ENCODE results near the gene CD34.

The CD34 gene

GRCh38 chr1:207901041-207901653 lies 9.8 kb downstream of the CD34 start:
- TF ChIP-seq MAX (IDR thresholded peaks at IDR 0.05; ENCODE audit: low read depth, low read length) (no peak), POLR2A (IDR thresholded peaks at IDR 0.05; ENCODE audit: extremely low read depth, insufficient read length) (no peak), CTCF (IDR thresholded peaks at IDR 0.05; ENCODE audit: low read depth, low read length) (no peak), MYC (IDR thresholded peaks at IDR 0.05; ENCODE audit: low read depth, low read length) (no peak)
- no peak overlapping the region for H3K4me3 ChIP-seq (ENCODE audit: low read depth, low read length)
- no peak for DNase-seq (ENCODE audit: low read depth)

GRCh38 chr1:207898836-207899235 lies 12.1 kb downstream of the CD34 start:
- no peak for TF ChIP-seq CTCF (IDR thresholded peaks at IDR 0.05; ENCODE audit: low read depth, low read length)
- TF ChIP-seq POLR2A (IDR thresholded peaks at IDR 0.05; ENCODE audit: extremely low read depth, insufficient read length), result no peak
- TF ChIP-seq MYC (IDR thresholded peaks at IDR 0.05; ENCODE audit: low read depth, low read length), result no peak
- no peak for TF ChIP-seq MAX (IDR thresholded peaks at IDR 0.05; ENCODE audit: low read depth, low read length)
- no peak for DNase-seq (ENCODE audit: low read depth)
- H3K4me3 ChIP-seq (ENCODE audit: low read depth, low read length), result no peak overlapping the region

- no peak overlapping the region for H3K4me3 ChIP-seq (ENCODE audit: low read depth, low read length)
- TF ChIP-seq POLR2A (IDR thresholded peaks at IDR 0.05; ENCODE audit: extremely low read depth, insufficient read length) (no peak), CTCF (IDR thresholded peaks at IDR 0.05; ENCODE audit: low read depth, low read length) (no peak), MAX (IDR thresholded peaks at IDR 0.05; ENCODE audit: low read depth, low read length) (no peak), MYC (IDR thresholded peaks at IDR 0.05; ENCODE audit: low read depth, low read length) (no peak)
- DNase-seq (ENCODE audit: low read depth), result no peak
These were observed 12.7 kb downstream of the CD34 start for GRCh38 chr1:207898260-207898659.

GRCh38 chr1:207897188-207897587 lies 13.7 kb downstream of the CD34 start:
- peak; percentile 21 for DNase-seq (ENCODE audit: low read depth)
- no peak overlapping the region for H3K4me3 ChIP-seq (ENCODE audit: low read depth, low read length)
- TF ChIP-seq CTCF (IDR thresholded peaks at IDR 0.05; ENCODE audit: low read depth, low read length) (peak; percentile 8), POLR2A (IDR thresholded peaks at IDR 0.05; ENCODE audit: extremely low read depth, insufficient read length) (no peak)

- no peak for DNase-seq (ENCODE audit: low read depth)
- H3K4me3 ChIP-seq (ENCODE audit: low read depth, low read length), result no peak overlapping the region
- TF ChIP-seq CTCF (IDR thresholded peaks at IDR 0.05; ENCODE audit: low read depth, low read length), result no peak
- no peak for TF ChIP-seq MAX (IDR thresholded peaks at IDR 0.05; ENCODE audit: low read depth, low read length)
- no peak for TF ChIP-seq POLR2A (IDR thresholded peaks at IDR 0.05; ENCODE audit: extremely low read depth, insufficient read length)
- no peak for TF ChIP-seq MYC (IDR thresholded peaks at IDR 0.05; ENCODE audit: low read depth, low read length)
These were observed 14.4 kb downstream of the CD34 start for GRCh38 chr1:207896547-207896946.

GRCh38 chr1:207894704-207895103 lies 16.2 kb downstream of the CD34 start:
- DNase-seq (ENCODE audit: low read depth), result no peak
- TF ChIP-seq MAX (IDR thresholded peaks at IDR 0.05; ENCODE audit: low read depth, low read length) (no peak), POLR2A (IDR thresholded peaks at IDR 0.05; ENCODE audit: extremely low read depth, insufficient read length) (no peak), CTCF (IDR thresholded peaks at IDR 0.05; ENCODE audit: low read depth, low read length) (no peak), MYC (IDR thresholded peaks at IDR 0.05; ENCODE audit: low read depth, low read length) (no peak)
- H3K4me3 ChIP-seq (ENCODE audit: low read depth, low read length), result no peak overlapping the region

Measured in NB4 (cell line).